K562 (cell line): ENCODE measurements around the gene HOXB4. TPM values are rescaled to one million over a fixed set of nuclear protein-coding genes. Genes with fewer than 3 reads are reported as not detected.
A peak's percentile ranks its signal among the peaks of the same experiment; 100 is the strongest.

Experiments used
- BRD4 ChIP-seq: fragments of 200-600 bp; sonication (generic); IDR thresholded peaks from 2 replicates; pipeline ENCODE4 v1.6.1; 2017; ENCODE audit warnings: inconsistent platforms
- CEBPB ChIP-seq: fragments of 450-650 bp; IDR thresholded peaks from 2 replicates; pipeline ENCODE4 v1.6.1; 2016; ENCODE audit warnings: missing genetic modification characterization, missing compliant biosample characterization
- CHAMP1 ChIP-seq: fragments of 450-650 bp; IDR thresholded peaks from 2 replicates; pipeline ENCODE4 v1.6.1; 2016; ENCODE audit warnings: mild to moderate bottlenecking
- CREM ChIP-seq: IDR thresholded peaks from 2 replicates; pipeline ENCODE4 v1.6.1; 2014; ENCODE audit warnings: antibody characterized with exemption, low read depth
- HMGXB4 ChIP-seq: sonication (generic); formaldehyde crosslinking; IDR thresholded peaks from 2 replicates; pipeline ENCODE4 v1.8.1; 2023; ENCODE audit warnings: mild to moderate bottlenecking, missing genetic modification reagents
- ILK ChIP-seq: fragments of 450-650 bp; IDR thresholded peaks from 2 replicates; pipeline ENCODE4 v1.6.1; 2016; ENCODE audit warnings: missing genetic modification characterization, low read depth, mild to moderate bottlenecking, missing compliant biosample characterization, moderate library complexity, borderline replicate concordance
- MTA2 ChIP-seq: fragments of 450-650 bp; IDR thresholded peaks from 2 replicates; pipeline ENCODE4 v1.6.1; 2016; ENCODE audit warnings: low read depth
- MXI1 ChIP-seq: IDR thresholded peaks from 2 replicates; pipeline ENCODE4 v1.6.1; 2011; ENCODE audit warnings: low read depth, mild to moderate bottlenecking, improper control_type of control experiment, low read length
- PHB ChIP-seq: fragments of 250-450 bp; sonication (Bioruptor Pico); IDR thresholded peaks from 2 replicates; pipeline ENCODE4 v1.5.0; 2021
- PHTF2 ChIP-seq: fragments of 250-450 bp; sonication (Bioruptor Pico); IDR thresholded peaks from 2 replicates; pipeline ENCODE4 v1.5.0; 2021; ENCODE audit warnings: mild to moderate bottlenecking
- PTBP1 ChIP-seq: fragments of 200-400 bp; formaldehyde crosslinking; IDR thresholded peaks from 2 replicates; pipeline ENCODE4 v1.6.1; 2017; ENCODE audit warnings: low read depth, low read length
- RBFOX2 ChIP-seq: fragments of 200-400 bp; formaldehyde crosslinking; IDR thresholded peaks from 2 replicates; pipeline ENCODE4 v1.6.1; 2017; ENCODE audit warnings: low read depth, mild to moderate bottlenecking, low read length, moderate library complexity
- STAT6 ChIP-seq: sonication (generic); formaldehyde crosslinking; IDR thresholded peaks from 2 replicates; pipeline ENCODE4 v1.8.1; 2023; ENCODE audit warnings: mild to moderate bottlenecking, missing genetic modification reagents
- ZBTB11 ChIP-seq, 3 experiments: fragments of 200-800 bp in 1 of 3; fragments of 250-450 bp in 1 of 3; fragments of 450-650 bp in 1 of 3; sonication (Bioruptor Pico) in 1 of 3; sonication (Bioruptor generic) in 1 of 3; formaldehyde crosslinking in 1 of 3; IDR thresholded peaks; 2 replicates each; pipeline versions ENCODE4 v1.6.1 to v1.8.0; 2016 to 2022; ENCODE audit warnings: mild to moderate bottlenecking in 2 of 3, missing genetic modification characterization in 2 of 3, missing compliant biosample characterization in 1 of 3, moderate library complexity in 1 of 3
- ZFPM2 ChIP-seq: fragments of 250-450 bp; sonication (Bioruptor Pico); IDR thresholded peaks from 2 replicates; pipeline ENCODE4 v1.5.1; 2022; ENCODE audit warnings: mild to moderate bottlenecking
- ZNF12 ChIP-seq: sonication (generic); formaldehyde crosslinking; IDR thresholded peaks from 2 replicates; pipeline ENCODE4 v1.4.0; 2020; ENCODE audit warnings: mild to moderate bottlenecking, missing genetic modification reagents
- ZNF165 ChIP-seq: fragments of 250-450 bp; sonication (Bioruptor Pico); IDR thresholded peaks from 2 replicates; pipeline ENCODE4 v1.4.0; 2020; ENCODE audit warnings: borderline replicate concordance
- polyA plus RNA-seq, 8 experiments: library from polyadenylated mRNA; depleted of rRNA in 4 of 8; stranded (reverse) in 5 of 8; unstranded in 3 of 8; fragments of >200 nt; fragmentation: Nextera tagmentation in 2 of 8; fragmentation: Illumina TruSeq in 1 of 8; extraction: Ambion mirVana in 2 of 8; extraction: Trizol in 1 of 8; gene quantifications; 2 replicates each; pipeline versions ENCODE4 v1.2.1 to v1.2.3, GENCODE V29; 2011 to 2014; ENCODE audit warnings: inconsistent platforms in 1 of 8, missing spikeins in 1 of 8
- total RNA-seq, 7 experiments: library from RNA; depleted of rRNA in 6 of 7; stranded (reverse); fragments of >200 nt in 6 of 7; fragmentation: Illumina TruSeq in 2 of 7; extraction: Trizol in 2 of 7; gene quantifications; 2 replicates each; pipeline versions ENCODE4 v1.2.1 to v1.2.3, GENCODE V29; 2011 to 2021; ENCODE audit warnings: low replicate concordance in 1 of 7

The HOXB4 gene
- total and polyA plus RNA-seq, 9 of the 15 experiments (the other 6 are each of a cell fraction or from before 2014, with no cell fraction given), result 1.6 to 34.9 (median 14.9) TPM

GRCh38 chr17:48625495-48626244, 47.5 kb upstream of the HOXB4 start (continued):
- TF ChIP-seq PHTF2 (CRISPR knock-in tag), result peak; percentile 54; the same call in 1 of the 2 replicates
- 0 out of 6 replicates have a peak, but pooled peaks of 1 of the 3 experiments have one; percentile 1 for TF ChIP-seq ZBTB11 (CRISPR knock-in tag; IDR thresholded peaks at IDR 0.05)
- peak; percentile 15; the same call in 1 of the 2 replicates for TF ChIP-seq PTBP1
- no peak for TF ChIP-seq CHAMP1
- peak; percentile 93; the same call in 1 of the 2 replicates for TF ChIP-seq BRD4
- TF ChIP-seq PHB (CRISPR knock-in tag), result 0 out of 2 replicates have a peak, but pooled peaks have one; percentile 74
- TF ChIP-seq CREM, result no peak
- no peak for TF ChIP-seq MTA2
- TF ChIP-seq CEBPB (tag), result no peak
- no peak for TF ChIP-seq ILK (tag)
- TF ChIP-seq STAT6 (CRISPR knock-in tag), result no peak
- TF ChIP-seq HMGXB4 (CRISPR knock-in tag), result peak; percentile 85
- TF ChIP-seq ZFPM2, result 0 out of 2 replicates have a peak, but pooled peaks have one; percentile 63
- peak; percentile 92 for TF ChIP-seq RBFOX2
- TF ChIP-seq ZNF12 (CRISPR knock-in tag), result 0 out of 2 replicates have a peak, but pooled peaks have one; percentile 38
- TF ChIP-seq MXI1, result no peak
- TF ChIP-seq ZNF165, result 0 out of 2 replicates have a peak, but pooled peaks have one; percentile 27
